ENCODE data around the gene RAP2C.

DNA sequence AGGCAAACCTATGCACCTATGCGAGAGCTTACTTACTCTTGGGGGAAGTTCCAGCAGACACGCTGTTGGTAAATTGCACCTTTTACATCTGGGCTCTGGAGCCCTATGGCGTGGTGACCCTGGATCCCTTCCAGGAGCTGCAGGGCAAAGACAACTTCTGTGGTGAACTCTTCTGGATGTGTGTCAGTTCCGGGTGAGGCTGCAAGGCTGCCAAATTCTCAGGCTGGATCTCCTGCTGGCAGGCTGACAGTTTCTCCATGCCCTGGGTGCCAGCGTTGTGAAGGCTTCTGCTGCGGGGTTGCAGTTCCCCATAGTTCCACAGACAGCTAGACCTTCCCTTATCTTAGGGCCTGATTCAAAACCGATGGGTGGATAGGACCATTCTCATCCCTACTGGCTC lies 37.9 kb downstream of the RAP2C start:
- TF ChIP-seq POLR2A (IDR thresholded peaks at IDR 0.05; ENCODE audit: low read length) (no peak), GATA1 (IDR thresholded peaks at IDR 0.05; ENCODE audit: low read depth, low read length) (no peak)
